ENCODE results near the gene BTD. TPM values are rescaled to one million over a fixed set of nuclear protein-coding genes. Genes with fewer than 3 reads are reported as not detected.
A peak's percentile ranks its signal among the peaks of the same experiment; 100 is the strongest.

BTD gene
- total and polyA plus RNA-seq, 4 donors, result 45.8 to 78.1 (median 47.8) TPM

DNA sequence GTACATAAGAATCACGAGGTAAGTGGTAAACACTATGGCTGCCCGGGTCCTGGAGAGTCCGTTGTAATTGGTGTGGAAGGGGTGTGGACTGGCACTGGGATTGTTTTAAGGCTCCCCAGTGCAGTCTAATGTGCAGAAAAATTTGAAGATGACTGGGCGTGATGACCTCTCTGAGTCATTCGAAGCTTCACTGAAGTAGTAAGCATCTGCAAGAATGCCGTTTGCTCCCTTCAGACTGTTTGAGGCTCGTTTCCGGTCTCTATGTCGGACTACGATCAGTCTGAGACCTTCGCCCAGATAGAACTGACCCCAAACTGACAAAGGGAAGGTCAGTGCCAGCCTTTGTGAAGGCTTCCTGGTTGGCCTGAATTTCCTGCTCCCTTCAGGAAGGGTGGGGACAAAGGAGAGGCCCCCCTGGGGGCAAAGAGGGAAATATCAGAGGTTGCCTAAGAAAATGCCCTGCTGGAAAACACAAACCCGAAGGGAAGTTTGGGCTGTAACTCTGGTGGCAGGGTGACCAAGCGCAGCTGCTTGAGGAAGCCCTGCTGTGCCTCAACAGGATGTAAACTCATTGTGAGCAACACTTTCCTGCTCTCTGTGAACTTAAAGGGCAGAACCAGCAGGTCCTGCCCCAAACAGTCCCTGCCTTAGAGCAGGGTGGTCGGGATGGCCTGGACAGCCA lies 34.6 kb downstream of the BTD start:
- Histone ChIP-seq H3K4me3 (ENCODE audit: low read depth in 1 of 3, low read length in 3 of 3) (no peak overlapping the region), H3K27ac (ENCODE audit: low read depth in 1 of 2, low read length in 2 of 2) (peak overlapping the region; percentile 4 to 30), H3K4me1 (ENCODE audit: control insufficient read depth in 4 of 4, insufficient read depth in 4 of 4, low read length in 3 of 4) (peaks cover 0 to 20% (median 9%) of the 10 kb centered on the region in 4 donors), H3K27me3 (ENCODE audit: control insufficient read depth in 4 of 4, insufficient read depth in 4 of 4, low read length in 3 of 4) (no peaks in the 10 kb centered on the region), H3K9ac (ENCODE audit: low read depth in 1 of 2, low read length in 2 of 2) (no peak overlapping the region), H3K36me3 (ENCODE audit: control insufficient read depth in 4 of 4, insufficient read depth in 3 of 4, low read depth in 1 of 4, low read length in 3 of 4) (peaks cover 0 to 3% (median 2%) of the 10 kb centered on the region in 4 donors), H3K9me3 (ENCODE audit: control insufficient read depth in 4 of 4, low read length in 3 of 4) (no peaks in the 10 kb centered on the region)
- TF ChIP-seq NR2F2 (IDR thresholded peaks at IDR 0.05), result peak; percentile 92
- peak in 1 of 2 donors; percentile 15 for TF ChIP-seq JUND (IDR thresholded peaks at IDR 0.05)
- TF ChIP-seq RAD21 (IDR thresholded peaks at IDR 0.05), result no peak
- WGBS, result 72% methylated on average over 14 of the region's 14 CpGs
- no peak for DNase-seq (ENCODE audit: low spot score)

DNA sequence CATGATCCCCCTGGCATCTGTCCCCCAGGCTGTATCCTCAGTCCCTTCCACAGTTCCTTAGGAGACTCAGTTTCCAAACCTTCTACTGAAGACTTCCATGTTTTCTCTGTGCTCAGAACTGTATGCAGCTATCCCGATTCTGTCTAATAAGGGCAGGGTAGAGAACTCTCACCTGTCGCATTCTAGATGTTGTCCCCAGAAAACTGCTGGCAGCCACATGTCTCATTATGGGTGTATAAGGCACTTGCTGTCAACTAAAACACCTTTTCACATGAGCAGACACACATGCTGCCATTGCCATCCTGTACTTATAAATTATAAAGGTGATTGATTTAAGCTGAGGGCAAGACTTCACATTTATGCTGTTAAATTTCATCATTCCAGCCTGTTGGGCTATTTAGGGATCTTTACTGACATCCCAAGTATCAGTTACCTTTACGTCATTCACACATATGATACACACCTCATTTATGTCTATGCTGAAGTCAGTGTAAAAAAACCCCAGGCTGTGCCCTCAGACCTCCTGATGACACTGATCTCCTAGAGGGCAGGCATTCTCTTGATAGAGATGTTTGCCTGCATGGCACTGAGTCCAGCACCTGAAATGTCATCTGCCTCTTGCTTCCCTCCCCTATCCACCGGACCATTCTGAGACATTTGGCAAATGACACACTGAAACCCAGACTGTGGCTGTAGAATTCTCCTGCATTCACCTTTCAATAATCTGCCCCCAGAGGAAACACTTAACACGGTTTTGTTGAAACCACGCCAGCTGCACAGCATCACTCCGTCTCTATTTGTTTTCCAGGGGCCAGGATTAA lies 35.8 kb downstream of the BTD start:
- 80% methylated on average over 7 of the region's 7 CpGs for WGBS
- Histone ChIP-seq H3K27me3 (ENCODE audit: control insufficient read depth in 4 of 4, insufficient read depth in 4 of 4, low read length in 3 of 4) (no peaks in the 10 kb centered on the region), H3K9me3 (ENCODE audit: control insufficient read depth in 4 of 4, low read length in 3 of 4) (no peaks in the 10 kb centered on the region), H3K27ac (ENCODE audit: low read depth in 1 of 2, low read length in 2 of 2) (no peak overlapping the region), H3K4me3 (ENCODE audit: low read depth in 1 of 3, low read length in 3 of 3) (no peak overlapping the region), H3K4me1 (ENCODE audit: control insufficient read depth in 4 of 4, insufficient read depth in 4 of 4, low read length in 3 of 4) (peaks cover 0 to 20% (median 9%) of the 10 kb centered on the region in 4 donors), H3K36me3 (ENCODE audit: control insufficient read depth in 4 of 4, insufficient read depth in 3 of 4, low read depth in 1 of 4, low read length in 3 of 4) (peaks cover 3 to 10% (median 7%) of the 10 kb centered on the region in 4 donors), H3K9ac (ENCODE audit: low read depth in 1 of 2, low read length in 2 of 2) (no peak overlapping the region)
- no peak for DNase-seq (ENCODE audit: low spot score)
- TF ChIP-seq GABPA (IDR thresholded peaks at IDR 0.05 in 1 of 2, conservative IDR thresholded peaks at IDR 0.05 in 1 of 2), result no peak
- TF ChIP-seq, protein P1, sequence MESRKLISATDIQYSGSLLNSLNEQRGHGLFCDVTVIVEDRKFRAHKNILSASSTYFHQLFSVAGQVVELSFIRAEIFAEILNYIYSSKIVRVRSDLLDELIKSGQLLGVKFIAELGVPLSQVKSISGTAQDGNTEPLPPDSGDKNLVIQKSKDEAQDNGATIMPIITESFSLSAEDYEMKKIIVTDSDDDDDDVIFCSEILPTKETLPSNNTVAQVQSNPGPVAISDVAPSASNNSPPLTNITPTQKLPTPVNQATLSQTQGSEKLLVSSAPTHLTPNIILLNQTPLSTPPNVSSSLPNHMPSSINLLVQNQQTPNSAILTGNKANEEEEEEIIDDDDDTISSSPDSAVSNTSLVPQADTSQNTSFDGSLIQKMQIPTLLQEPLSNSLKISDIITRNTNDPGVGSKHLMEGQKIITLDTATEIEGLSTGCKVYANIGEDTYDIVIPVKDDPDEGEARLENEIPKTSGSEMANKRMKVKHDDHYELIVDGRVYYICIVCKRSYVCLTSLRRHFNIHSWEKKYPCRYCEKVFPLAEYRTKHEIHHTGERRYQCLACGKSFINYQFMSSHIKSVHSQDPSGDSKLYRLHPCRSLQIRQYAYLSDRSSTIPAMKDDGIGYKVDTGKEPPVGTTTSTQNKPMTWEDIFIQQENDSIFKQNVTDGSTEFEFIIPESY (IDR thresholded peaks at IDR 0.05), result no peak
- no peak for TF ChIP-seq ATF3 (IDR thresholded peaks at IDR 0.05)
- no peak for TF ChIP-seq NR2F2 (IDR thresholded peaks at IDR 0.05)
- TF ChIP-seq HNF4A (conservative IDR thresholded peaks at IDR 0.05), result no peak
- no peak for TF ChIP-seq RAD21 (IDR thresholded peaks at IDR 0.05)
- no peak for TF ChIP-seq RXRA (IDR thresholded peaks at IDR 0.05)
- no peak for TF ChIP-seq FOXA1 (IDR thresholded peaks at IDR 0.05)
- TF ChIP-seq, protein P2, sequence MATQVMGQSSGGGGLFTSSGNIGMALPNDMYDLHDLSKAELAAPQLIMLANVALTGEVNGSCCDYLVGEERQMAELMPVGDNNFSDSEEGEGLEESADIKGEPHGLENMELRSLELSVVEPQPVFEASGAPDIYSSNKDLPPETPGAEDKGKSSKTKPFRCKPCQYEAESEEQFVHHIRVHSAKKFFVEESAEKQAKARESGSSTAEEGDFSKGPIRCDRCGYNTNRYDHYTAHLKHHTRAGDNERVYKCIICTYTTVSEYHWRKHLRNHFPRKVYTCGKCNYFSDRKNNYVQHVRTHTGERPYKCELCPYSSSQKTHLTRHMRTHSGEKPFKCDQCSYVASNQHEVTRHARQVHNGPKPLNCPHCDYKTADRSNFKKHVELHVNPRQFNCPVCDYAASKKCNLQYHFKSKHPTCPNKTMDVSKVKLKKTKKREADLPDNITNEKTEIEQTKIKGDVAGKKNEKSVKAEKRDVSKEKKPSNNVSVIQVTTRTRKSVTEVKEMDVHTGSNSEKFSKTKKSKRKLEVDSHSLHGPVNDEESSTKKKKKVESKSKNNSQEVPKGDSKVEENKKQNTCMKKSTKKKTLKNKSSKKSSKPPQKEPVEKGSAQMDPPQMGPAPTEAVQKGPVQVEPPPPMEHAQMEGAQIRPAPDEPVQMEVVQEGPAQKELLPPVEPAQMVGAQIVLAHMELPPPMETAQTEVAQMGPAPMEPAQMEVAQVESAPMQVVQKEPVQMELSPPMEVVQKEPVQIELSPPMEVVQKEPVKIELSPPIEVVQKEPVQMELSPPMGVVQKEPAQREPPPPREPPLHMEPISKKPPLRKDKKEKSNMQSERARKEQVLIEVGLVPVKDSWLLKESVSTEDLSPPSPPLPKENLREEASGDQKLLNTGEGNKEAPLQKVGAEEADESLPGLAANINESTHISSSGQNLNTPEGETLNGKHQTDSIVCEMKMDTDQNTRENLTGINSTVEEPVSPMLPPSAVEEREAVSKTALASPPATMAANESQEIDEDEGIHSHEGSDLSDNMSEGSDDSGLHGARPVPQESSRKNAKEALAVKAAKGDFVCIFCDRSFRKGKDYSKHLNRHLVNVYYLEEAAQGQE (IDR thresholded peaks at IDR 0.05), result no peak
- no peak for TF ChIP-seq FOXA2 (IDR thresholded peaks at IDR 0.05)
- no peak for TF ChIP-seq SP1 (IDR thresholded peaks at IDR 0.05)
- TF ChIP-seq EGR1 (IDR thresholded peaks at IDR 0.05; ENCODE audit: low read depth in 2 of 2), result no peak
- TF ChIP-seq CTCF (IDR thresholded peaks at IDR 0.05; ENCODE audit: low read depth, low read length, missing input control), result no peak
- TF ChIP-seq MAX (IDR thresholded peaks at IDR 0.05), result no peak
- no peak for TF ChIP-seq HNF4G (IDR thresholded peaks at IDR 0.05)
- no peak for TF ChIP-seq TAF1 (conservative IDR thresholded peaks at IDR 0.05)

Data from liver (tissue), 9 donors.